A673 (cell line): Measurements from ENCODE around the gene RNF31.

Experiments
- CTCF ChIP-seq: fragments of 300-800, 200-600 bp; sonication (generic); conservative IDR thresholded peaks from 2 replicates; pipeline ENCODE4 v1.5.1; 2017; ENCODE audit warnings: low read depth, mild to moderate bottlenecking, antibody characterized with exemption, low read length, moderate library complexity, mixed read lengths
- EZH2 ChIP-seq: fragments of 200-600 bp; sonication (generic); IDR thresholded peaks from 2 replicates; pipeline ENCODE4 v1.6.1; 2017; ENCODE audit warnings: borderline replicate concordance, low read depth, mild to moderate bottlenecking, mixed read lengths, antibody characterized with exemption, low read length; ENCODE audit not compliant: poor library complexity, severe bottlenecking

- no peak for TF ChIP-seq CTCF
- no peak for TF ChIP-seq EZH2
Observed at GRCh38 chr14:24179294-24179960, 32.1 kb downstream of the RNF31 start.
